GM21528 (cell line): ENCODE data around the gene TMPRSS7.
"Not testable (repeated sequence)": the region's sequence is repeated elsewhere in the genome, so short reads cannot be mapped to it uniquely, and the experiment has no call there.

ENCODE experiments used
- ATAC-seq: cut with Tn5 transposase; IDR thresholded peaks from one replicate; pipeline ENCODE4 v1.9.1; 2021; ENCODE audit warnings: mild to moderate bottlenecking, moderate library complexity; ENCODE audit not compliant: unreplicated experiment, low FRiP score

The TMPRSS7 gene

DNA sequence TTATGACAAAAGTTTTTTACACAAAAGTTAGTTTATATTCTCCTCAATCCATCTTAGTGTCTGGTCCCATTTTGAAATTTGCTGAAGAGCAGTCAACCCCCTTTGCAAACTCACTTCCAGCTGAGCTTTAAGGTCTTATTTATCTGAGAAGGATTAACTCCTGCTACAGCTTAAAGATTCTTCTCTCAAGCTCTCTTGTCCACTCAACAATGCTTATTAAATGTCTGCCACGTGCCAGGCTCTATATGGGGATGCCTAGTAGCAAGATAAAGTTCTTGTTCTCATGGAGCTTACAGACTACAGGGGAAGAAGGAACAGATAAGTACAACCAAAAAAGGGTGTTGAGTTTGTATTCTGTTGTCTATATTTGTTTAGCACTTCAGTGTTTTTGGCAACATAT lies 18.7 kb downstream of the TMPRSS7 start:
- no peak for ATAC-seq

GRCh38 chr3:112056451-112056929 lies 22.0 kb downstream of the TMPRSS7 start:
- ATAC-seq, result no peak

DNA sequence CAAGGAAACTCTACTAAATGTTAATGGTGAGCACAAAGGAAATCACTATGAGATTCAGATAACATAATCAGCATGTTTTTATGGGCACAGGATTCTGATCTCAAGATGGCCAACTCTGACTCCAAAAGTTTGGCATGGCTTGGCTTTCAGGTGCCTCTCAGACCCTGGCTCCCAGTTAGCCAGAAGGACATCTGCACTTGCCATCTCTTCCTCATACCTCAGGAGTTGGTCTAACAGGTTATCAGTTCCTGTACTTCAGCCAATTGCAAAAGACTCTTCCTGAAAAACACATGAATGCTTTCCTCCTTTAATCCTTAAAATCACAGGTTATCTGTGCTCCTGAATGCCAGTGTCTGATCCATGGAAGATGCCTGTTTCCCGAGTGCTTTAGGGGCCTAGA lies 25.0 kb downstream of the TMPRSS7 start:
- no peak for ATAC-seq

DNA sequence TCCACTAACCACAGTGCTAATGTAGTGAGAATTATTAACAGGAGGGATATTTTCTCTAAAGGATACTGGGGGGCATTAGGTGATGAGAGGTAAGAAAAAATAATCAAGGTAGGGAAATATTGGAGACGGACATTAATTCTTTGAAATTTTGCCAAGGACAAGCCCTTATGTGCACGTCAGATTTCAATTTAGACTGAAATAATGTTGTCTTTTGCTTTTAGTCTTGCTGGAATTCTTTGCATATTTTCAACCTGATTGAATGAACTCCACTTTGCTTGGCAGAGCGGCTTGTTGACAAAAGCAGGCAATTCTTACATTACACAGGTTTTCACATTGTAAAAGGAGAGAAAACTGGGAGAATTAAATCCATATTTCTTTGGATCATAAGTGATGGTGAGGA lies 26.6 kb downstream of the TMPRSS7 start:
- no peak for ATAC-seq

DNA sequence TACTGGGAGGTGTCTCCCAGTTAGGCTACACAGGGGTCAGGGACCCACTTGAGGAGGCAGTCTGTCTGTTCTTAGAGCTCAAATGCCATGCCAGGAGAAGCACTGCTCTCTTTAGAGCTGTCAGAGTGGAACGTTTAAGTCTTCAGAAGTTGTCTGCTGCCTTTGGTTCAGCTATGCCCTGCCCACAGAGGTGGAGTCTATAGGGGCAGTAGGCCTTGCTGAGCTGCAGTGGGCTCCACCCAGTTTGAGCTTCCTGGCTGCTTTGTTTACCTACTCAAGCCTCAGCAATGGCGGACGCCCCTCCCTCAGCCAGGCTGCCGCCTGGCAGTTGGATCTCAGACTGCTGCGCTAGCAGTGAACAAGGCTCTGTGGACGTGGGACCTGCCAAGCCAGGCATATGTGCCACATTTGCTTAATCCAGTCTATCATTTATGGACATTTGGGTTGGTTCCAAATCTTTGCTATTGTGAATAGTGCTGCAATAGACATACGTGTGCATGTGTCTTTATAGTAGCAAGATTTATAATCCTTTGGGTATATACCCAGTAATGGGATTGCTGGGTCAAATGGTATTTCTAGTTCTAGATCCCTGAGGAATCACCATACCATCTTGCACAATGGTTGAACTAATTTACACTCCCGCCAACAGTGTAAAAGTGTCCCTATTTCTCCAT lies 38.0 kb downstream of the TMPRSS7 start:
- not testable (repeated sequence) for ATAC-seq

DNA sequence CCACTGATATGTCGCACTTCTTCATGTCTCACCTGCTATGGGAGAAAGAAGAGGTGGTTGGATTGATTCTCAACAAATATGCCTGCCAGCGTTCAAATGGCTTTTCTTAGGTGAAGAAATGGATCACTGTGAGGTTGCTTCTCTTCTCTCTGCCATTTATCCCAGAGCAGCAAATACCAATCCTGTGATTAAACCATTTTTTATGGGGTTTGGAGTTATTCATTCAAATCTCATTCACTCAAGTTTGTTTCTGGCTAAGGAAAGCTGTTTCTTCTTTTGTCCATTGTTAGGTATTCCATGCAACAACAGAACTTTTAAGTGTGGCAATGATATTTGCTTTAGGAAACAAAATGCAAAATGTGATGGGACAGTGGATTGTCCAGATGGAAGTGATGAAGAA lies 39.5 kb downstream of the TMPRSS7 start:
- ATAC-seq, result no peak

GRCh38 chr3:112074616-112075497 lies 40.3 kb downstream of the TMPRSS7 start:
- ATAC-seq, result no peak

DNA sequence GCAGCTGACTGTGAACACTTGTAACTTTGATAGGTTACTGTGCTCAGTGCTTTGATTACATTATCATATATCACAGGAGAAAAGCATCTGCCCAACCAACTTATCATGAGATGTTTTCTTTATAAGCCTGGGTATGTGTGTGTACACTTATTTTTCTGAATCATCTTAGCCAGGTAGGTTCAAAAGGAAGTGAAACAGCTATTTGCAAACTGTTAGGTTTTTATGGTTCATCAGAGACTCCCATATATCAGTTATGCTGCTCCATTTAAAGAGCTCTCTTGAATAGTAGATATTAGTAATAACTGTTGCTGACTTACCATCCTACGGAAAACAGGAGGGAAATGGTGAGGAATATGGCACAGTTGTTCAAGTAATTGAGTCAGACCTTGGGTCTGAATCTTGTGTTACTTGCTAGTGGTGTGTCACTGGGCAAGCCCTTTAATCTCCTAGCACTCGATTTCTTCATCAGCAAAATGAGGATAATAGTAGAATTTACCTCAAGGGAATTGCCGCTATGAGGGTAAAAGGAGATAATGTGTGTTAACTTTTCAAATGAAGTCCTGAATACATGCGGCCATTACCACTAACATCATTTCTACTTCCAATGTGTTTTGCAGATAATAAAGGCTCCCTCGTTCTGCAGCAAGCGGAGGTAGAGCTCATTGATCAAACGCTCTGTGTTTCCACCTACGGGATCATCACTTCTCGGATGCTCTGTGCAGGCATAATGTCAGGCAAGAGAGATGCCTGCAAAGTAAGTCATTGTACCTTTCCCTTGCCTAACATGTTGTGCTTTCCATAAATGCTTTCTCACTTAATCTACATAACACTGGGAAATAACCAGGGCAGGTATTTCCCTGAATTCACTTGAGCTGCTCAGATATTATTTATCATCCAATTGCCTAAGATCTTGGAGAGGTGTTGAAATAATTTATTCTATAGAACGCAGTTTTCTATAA lies 43.9 kb downstream of the TMPRSS7 start:
- no peak for ATAC-seq

DNA sequence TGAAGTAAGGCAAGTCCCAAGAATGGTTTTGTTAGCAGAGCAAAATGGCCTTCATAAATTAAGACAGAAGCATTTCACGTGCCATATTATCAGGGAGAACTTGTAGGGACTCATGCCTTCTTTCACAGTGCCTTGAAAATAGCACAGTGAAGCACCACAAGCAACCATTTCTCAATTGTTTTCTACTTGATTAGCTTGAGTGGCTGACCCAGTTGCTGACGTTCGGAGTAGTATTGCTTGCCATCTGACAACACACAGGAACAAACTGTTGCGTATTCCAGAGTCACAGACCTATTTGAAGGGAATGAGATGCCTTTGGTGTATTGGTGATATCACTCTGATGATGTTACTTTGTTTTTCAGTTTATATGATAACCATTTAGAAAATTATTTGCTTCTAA lies 48.7 kb downstream of the TMPRSS7 start:
- no peak for ATAC-seq

DNA sequence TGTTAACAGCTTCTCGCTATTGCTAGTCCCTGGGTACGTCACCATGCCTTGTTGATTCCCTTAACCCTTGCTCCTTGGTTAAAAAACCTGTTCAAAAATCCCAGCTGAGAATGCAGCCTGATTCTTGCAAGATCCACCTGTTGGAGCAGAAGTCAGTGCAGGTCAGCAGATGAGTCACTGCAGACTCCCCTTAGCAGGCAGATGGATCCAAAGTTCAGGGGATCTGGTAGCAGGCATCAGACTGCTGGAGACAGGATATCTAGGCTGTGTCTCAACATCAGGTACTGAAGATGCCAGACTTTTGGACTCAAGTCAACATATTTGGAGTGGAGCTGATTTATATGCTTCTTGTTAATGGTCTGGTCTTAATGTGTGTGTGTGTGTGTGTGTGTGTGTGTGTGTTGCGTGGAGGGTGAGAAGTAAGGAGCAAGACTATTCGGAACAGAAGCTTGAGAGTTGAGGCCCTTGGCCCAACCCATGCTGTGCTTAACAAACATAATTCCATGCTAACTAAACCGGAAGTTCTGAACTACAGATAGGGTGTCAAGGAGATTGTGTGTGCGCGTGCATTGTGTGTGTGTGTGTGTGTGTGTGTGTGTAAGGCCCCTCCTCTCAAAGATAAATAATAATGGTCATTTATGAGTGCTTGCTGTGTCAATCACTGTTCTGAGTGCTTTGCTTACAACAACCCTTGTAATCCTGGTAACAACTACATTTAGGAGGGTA lies 50.6 kb downstream of the TMPRSS7 start:
- no peak for ATAC-seq

DNA sequence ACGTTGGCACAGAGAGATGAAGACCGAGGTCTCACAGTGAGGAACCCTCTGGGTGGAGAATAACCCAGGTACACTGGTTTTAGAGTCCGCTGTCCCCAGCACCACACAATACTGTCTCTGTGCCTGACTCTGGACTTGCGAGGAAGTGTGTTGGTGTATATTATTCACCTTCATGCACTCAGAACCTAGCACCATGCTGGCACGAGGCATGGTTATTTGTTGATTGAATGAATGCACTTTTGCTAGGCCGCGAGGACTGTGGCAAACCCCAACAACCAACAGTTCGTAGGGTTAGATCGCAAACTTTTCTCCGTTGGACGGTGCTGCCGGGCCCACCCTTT lies 51.2 kb downstream of the TMPRSS7 start:
- ATAC-seq, result no peak

DNA sequence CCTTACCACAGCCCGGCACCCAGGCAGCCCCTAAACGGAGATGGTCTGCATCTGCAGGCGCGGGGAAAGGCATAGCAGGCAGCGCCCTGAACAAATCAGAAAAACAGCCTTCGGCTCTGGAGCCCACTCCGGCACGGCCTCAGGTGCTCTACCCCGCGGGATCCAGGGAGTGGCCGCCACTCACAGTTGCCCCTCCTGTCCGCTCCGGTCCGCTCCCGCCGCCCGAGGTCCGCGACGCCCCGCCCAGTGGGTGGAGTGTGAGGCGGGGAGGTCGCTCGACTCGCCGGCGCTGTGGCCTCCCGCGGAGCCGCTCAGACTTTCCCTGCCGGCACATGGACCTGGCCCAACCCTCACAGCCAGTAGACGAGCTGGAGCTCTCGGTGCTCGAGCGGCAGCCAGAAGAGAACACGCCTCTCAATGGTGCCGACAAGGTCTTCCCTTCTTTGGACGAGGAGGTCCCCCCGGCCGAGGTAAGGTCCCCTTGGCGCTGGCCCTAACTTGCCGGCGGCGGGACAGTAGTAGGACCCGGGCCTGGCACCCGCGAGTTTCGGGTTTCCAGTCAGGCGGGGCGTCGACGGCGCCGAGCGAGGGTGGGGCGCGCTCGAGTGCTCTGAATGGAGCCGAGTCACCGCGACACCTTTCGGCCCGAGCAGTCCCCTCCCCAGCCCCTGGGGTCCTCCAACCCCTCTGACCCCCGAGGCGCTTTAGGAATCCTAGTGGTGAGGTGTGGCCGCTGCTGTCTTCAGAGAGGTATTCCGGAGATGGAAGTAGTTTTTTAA lies 51.7 kb downstream of the TMPRSS7 start, which contains the start of gene C3orf52:
Gene C3orf52, plus strand, starts transcription at position 314 of the 779 bp plus-strand sequence. Its CDS starts 19 bp downstream, at position 333.
- peak; percentile 86 for ATAC-seq

- no peak for ATAC-seq
These were observed 52.5 kb downstream of the TMPRSS7 start for GRCh38 chr3:112086875-112087524.

GRCh38 chr3:112087746-112088145 lies 53.2 kb downstream of the TMPRSS7 start:
- ATAC-seq, result no peak

DNA sequence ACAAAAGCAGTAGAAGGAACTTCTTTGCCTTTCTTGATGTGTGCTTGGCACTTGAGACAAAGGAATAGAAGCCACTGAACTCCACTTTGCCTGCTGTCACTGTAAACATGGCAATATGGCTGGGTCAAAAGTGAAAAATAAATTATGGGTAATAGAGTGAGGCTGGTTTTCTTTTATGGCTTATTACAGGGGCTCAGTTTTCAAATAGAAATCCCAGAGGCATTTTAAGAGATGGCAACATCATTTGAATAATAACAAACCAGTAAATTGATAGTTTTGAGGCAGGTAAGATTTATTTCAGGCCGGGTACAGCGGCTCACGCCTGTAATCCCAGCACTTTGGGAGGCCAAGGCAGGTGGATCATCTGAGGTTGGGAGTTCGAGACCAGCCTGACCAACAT lies 54.4 kb downstream of the TMPRSS7 start:
- ATAC-seq, result no peak

GRCh38 chr3:112089956-112090886 lies 55.7 kb downstream of the TMPRSS7 start:
- no peak for ATAC-seq

DNA sequence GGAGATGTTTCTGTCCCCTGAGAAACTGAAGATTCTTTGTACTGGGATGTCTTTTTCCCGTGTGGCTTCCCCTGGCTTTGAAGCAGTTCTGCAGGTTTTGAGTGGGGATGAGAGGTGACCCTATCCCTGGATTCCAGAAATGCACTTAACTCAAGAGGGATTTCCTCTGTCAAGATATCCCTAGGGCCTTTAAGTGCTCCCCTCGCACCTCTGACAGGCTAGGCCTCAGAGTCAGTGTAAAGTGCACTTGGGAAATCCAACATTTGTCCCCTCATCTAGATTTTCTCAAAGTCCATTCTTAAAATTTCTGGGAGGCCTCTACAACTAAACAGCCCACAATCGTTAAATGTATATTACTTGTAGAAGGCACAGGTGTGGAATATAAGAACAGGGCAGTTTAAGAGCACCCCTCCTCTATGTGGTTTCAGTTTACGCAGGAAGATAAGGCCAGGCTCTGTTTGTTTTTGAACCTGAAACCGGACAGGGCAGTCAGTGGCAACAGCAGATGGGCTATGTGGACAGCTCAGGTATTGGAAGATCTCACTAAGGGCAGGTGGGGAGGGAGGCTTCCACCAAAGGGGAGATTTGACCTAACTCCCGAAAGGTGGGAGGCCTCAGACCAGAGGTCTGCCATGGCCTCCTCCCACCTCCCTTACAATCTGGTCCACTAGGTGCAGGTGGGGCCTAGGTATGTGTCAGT lies 56.5 kb downstream of the TMPRSS7 start:
- no peak for ATAC-seq
